NCI-H2196 treated with DMSO at 0.1 percent for 48 hours (cell line): ENCODE data around the gene TPX2.
"Not testable (repeated sequence)": the region's sequence is repeated elsewhere in the genome, so short reads cannot be mapped to it uniquely, and the experiment has no call there.

Source experiments
- DNase-seq: peaks from one replicate; lab custom pipeline; 2025; ENCODE audit not compliant: unreplicated experiment; lab: John Stamatoyannopoulos, UW

The TPX2 gene

DNA sequence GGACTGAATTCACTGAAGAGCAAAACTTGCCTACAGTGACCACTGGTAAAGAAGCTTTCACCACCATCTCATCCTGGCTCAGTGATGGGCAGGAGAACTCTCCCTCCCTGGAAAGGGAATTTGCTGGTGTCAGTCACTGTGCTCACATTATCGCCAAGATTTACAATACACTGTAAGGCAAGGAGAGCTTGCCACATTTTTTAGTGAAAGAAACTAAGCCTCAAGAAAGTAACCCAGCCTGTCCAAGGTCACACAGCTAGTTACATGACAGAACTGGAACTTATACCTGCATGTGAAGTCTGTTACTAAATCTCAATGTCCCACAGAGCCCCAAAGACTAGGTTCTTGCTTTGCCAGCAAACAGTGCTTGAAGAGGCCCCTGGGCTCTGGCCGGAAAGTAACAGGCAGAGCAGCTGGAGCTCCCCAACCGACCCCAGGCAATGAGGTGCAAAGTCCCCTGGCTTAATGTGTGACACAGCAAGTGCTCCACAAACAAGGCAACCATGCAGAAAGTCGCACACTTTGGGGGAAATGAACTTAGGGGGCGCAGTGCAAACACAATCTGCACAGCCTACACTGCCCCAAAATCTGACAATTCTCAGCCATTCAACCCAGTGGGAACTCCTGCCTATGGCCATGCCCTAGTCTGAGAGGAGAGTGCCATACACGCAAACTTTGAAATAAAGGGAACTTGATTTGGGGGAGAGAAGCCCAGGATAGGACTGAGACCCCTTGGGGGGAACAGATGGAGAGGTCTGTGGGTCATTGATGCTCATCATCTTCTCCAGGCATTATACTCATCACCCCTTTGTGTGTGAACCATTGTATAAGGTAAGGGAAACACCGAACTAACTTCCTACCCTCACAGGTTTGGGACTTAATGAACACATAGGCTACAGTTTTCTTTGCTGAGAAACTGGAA lies 18.3 kb upstream of the TPX2 start:
- DNase-seq: no peak

DNA sequence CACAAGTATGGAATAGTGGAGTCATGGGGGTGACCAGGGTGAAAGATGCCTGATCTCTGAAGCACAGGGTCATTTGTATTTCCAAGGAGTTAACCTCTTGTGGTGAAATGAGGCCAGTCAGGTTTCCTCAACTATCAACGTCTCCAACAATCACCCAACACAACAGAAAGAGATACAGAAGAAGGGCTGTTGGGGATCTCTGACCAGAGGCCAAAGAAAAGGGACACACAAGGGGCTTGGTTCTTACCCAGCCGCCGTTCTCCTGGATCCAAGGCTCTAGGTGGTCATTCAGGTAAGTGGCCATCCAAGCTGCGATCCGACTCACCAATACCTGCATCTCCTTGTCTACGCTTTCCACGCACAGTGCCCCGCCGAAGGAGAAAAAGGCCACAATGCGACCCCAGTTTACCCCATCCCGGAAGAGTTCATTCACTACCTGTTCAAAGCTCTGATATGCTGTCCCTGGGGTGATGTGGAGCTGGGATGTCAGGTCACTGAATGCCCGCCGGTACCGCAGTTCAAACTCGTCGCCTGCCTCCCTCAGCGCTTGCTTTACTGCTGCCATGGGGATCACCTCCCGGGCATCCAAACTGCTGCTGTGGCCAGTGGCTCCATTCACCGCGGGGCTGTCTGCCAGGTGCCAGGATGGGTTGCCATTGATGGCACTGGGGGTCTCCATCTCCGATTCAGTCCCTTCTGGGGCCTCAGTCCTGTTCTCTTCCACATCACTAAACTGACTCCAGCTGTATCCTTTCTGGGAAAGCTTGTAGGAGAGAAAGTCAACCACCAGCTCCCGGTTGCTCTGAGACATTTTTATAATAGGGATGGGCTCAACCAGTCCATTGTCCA lies 17.5 kb upstream of the TPX2 start:
- no peak for DNase-seq

DNA sequence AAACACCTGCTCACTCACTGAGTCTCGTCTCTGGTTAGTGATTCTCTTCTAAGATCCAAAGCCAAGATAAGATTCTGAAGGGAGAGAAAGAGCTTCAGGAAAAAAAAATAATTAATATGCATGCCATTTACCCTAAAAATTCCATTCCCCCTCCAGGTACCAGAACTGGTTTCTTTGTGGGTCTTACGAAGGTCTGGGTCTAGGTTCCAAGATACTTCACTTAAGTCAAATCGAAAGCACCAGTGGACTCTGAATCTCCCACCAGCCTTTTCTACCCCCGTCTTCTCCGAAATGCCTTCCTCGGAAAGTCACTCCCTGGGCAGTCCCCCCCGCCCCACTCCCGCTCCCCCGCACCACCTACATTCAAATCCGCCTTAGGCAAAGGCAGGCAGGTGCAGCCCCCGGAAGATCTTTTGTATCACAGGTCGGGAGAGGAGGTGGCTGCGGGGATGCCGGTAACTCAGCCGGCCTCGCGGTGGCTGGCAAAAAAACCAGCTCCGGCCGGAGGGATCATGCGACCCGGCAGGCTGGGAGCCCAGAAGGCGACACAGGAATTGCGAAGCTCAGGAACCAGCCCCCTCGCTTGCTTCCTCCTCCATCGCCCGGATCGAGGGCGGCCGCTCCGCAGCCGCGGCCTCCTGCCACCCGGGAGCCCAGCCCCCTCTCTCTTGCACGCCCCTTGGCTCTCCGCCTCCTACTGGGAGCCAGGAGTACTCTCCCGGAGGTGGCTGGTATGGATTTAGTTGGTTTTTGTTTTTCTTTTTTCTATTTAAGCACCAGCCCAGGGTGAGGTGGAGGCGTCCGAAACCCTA lies 16.6 kb upstream of the TPX2 start, which contains the start of gene BCL2L1:
Gene BCL2L1 (minus strand): TSS at position 612 of the 812 bp plus-strand sequence. CDS start 650 bp downstream, outside the sequence.
- peak; percentile 81 for DNase-seq

- DNase-seq: no peak
Observed at GRCh38 chr20:31723069-31723318, 16.1 kb upstream of the TPX2 start.

DNA sequence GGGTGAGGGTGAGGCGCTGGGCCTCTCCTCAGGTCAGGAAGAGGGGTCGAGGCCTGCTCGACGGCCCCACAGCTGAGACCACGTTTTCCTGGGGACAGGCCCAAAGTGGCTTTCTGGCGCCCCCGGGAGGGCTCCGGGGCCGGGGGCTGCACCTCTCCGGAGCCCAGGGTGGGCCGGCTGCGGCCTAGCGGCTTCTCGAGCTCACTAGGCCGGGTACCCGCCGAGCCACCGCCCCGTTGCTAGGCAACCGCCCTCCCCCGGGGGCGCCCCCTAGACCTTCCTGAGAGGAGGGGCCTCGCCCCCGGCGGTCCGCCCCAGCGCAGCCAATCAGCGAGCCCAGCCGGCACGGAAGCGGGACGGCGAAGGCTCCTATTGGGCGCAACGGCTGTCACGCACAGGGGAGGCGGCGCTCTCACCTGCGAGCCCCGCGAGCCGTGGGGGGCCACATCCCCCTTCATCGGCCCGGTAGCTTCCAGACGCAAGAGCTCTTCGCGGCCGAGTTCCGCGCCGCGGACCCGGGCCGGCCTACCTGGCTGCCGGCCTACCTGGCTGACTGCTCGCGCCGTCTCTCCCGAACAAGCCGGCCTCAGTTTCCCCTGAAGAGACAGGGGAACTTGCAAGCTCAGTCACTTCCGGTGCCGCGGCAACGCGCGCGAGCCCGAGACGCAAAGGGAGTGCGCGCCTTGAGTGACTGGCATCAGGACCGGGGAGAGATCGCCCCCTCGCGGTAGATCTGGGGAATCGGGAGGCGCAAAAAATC lies 15.6 kb upstream of the TPX2 start:
- DNase-seq: peak; percentile 89

- no peak for DNase-seq
Observed at GRCh38 chr20:31731321-31731717, 7.8 kb upstream of the TPX2 start.

- DNase-seq: no peak
Observed at GRCh38 chr20:31739550-31739977, 474 bp downstream of the TPX2 start.

GRCh38 chr20:31740208-31740607 lies 1.1 kb downstream of the TPX2 start:
- no peak for DNase-seq

- no peak for DNase-seq
Observed at GRCh38 chr20:31740656-31741323, 1.7 kb downstream of the TPX2 start.

DNA sequence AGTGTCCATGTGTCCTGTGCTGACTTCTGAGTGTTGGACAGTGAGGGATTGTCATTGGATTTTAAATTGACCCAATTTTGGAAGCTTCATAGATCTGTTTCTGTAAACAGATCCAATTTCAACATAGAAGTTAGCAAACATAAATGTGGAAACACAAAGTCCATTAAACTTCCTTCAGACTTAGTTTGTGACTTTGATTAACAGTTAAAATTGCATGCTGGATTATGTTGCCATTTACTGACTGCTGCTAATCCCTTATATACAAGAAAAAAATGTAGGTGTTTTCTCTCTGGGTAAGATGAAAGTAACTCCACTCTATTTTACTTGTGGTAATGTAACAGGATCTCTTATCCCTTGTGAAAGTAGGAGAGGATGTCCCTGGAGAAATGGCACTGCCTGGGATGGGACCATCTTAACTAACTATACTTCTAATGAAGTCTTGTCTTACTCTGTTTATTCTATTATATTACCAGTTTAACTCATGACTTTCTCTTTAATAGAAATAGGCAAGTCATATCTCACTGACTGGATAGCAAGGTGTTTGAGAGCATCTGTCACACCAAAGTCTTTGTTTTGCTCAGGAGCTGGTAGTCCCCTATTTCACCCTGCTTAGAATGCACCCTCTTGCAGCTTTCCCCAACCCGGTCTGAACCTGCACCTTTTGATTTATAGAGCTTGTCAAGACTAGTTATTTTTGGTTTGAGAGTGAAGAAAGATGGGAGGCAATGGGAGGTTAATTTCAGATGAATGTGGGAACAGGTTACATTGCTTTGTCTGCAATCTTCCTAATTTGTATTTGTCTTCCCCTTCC lies 7.2 kb downstream of the TPX2 start:
- no peak for DNase-seq

DNA sequence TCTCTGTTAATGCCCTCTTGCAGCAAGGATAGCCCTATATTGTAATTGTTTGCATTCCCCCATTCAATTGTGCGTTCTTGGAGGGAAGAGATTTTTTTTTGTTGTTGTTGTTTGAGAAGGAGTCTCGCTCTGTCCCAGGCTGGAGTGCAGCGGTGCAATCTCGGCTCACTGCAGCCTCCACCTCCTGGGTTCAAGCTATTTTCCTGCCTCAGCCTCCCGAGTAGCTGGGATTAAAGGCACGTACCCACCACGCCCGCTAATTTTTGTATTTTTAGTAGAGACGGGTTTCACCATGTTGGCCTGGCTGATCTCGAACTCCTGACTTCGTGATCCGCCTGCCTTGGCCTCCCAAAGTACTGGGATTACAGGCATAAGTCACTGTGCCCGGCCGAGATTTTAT lies 7.9 kb downstream of the TPX2 start:
- DNase-seq: not testable (repeated sequence)

- no peak for DNase-seq
Observed at GRCh38 chr20:31747640-31748039, 8.6 kb downstream of the TPX2 start.

DNA sequence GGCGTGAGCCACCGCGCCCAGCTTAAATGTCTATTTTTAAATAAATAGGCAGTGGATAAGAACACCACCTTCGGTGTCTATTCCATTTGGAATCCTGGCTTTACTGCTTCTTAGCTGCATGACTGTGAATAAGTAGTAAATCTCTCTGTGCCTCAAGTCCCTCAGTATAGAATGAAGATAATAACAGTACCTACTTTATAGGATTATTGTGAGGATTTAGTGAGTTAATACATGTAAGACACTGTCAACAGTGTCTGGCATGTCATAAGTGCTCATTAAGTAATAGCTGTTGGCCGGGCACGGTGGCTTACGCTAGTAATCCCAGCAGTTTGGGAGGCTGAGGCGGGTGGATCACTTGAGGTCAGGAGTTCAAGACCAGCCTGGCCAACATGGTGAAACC lies 10.1 kb downstream of the TPX2 start:
- DNase-seq: no peak

GRCh38 chr20:31751126-31751525 lies 12.0 kb downstream of the TPX2 start:
- no peak for DNase-seq

DNA sequence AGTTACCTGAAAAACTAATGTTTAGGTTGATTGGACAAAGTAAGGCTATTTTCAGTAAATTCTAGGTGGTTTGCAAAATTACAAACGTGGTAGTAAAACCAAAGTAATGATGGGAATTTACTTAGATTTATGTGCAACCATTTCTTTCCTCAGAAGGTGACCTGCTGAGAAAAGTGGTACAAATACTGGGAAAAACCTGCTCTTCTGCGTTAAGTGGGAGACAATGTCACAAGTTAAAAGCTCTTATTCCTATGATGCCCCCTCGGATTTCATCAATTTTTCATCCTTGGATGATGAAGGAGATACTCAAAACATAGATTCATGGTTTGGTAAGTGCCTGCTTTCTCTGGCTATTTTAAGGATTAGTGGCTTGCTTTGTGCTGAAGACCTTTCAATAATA lies 18.2 kb downstream of the TPX2 start:
- no peak for DNase-seq

DNA sequence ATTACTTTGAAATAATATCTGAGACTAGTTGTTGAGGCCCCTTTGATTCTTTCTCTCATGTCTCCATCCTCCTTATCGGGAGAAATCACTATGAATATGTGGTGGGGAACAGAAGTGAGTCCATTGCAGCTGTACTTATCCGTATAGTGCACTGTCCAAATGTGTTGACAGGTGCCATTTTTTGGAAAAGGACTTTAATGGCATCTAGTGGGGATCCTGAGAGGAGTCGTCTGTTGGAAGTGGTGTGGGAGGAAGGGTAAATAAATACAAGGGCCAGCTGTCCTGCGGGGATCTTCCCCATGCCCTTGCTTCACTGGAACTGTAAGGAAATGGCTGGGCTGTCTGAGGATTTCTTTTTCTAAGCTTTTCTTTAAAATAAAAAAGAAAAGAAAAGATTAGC lies 19.4 kb downstream of the TPX2 start:
- no peak for DNase-seq

DNA sequence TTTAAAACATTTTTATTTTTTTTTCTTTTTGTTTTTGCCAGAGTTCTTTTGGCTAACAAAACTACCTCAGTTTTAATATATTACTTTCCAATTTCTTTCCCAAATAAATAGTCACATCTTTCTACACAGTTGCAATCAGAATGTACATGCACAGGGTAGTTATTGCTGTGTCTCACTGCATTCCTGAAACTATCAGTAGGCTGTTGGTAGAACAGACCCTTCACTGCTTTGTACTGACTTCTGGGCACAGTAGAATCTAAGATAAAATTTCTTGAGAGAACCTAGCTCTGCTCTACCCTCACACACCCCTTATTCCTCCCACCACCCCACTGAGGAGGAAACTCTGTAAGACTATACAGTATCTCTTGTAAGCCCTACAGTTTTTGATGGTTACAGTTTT lies 19.9 kb downstream of the TPX2 start:
- no peak for DNase-seq

DNA sequence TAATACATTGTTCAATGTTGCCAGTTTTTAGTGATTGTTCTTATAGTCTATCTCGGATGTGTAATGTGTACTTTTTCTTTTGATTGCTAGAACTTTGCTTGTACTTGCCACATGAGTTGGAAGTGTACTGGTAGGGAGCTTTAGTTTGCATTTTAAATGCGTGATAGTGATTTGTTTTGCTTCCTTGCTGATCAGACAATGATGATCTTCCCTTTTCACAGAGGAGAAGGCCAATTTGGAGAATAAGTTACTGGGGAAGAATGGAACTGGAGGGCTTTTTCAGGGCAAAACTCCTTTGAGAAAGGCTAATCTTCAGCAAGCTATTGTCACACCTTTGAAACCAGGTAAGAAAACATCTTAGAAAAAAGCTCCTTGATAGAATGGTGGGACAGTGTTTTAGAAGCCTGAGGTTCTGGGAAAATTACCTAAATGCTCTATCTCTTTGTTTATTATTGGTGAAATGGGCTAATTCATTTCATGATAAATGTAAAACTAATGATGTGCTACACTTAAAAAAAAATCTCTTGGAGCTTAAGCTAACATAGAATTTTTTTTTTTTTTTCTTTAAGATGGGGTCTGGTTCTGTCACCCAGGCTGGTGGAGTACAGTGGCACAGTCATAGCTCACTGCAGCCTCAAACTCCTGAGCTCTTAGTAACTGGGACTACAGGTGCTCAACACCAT lies 20.9 kb downstream of the TPX2 start:
- no peak for DNase-seq
